GM12873 (cell line): ENCODE data around the gene TCF3.

Source experiments
- CTCF ChIP-seq: IDR thresholded peaks from 2 replicates; pipeline ENCODE4 v1.5.1; 2012; ENCODE audit warnings: low read depth, mild to moderate bottlenecking, moderate library complexity, low read length, control low read depth; ENCODE audit not compliant: insufficient read depth; ENCODE audit errors: missing control alignments

Gene TCF3

GRCh38 chr19:1577929-1578618, 74.3 kb downstream of the TCF3 start:
- no peak for TF ChIP-seq CTCF

GRCh38 chr19:1577090-1577928, 75.1 kb downstream of the TCF3 start:
- TF ChIP-seq CTCF: no peak

GRCh38 chr19:1576242-1577089, 75.9 kb downstream of the TCF3 start:
- no peak for TF ChIP-seq CTCF

GRCh38 chr19:1575323-1576241, 76.8 kb downstream of the TCF3 start:
- TF ChIP-seq CTCF: no peak

- no peak for TF ChIP-seq CTCF
Measured at GRCh38 chr19:1574354-1575136, 77.9 kb downstream of the TCF3 start.

- TF ChIP-seq CTCF: no peak
Measured at GRCh38 chr19:1572795-1573194, 79.6 kb downstream of the TCF3 start.
